CD4-positive, alpha-beta T cell treated with Interferon gamma for 1 hour (primary cell): ENCODE results near the gene B4GALNT3.
"Not testable (repeated sequence)": the region's sequence is repeated elsewhere in the genome, so short reads cannot be mapped to it uniquely, and the experiment has no call there.

Experiments
- DNase-seq: peaks from one replicate; pipeline ENCODE4 v3.0.0-alpha.2; 2020

Gene B4GALNT3

GRCh38 chr12:459430-460258 is at the start of gene B4GALNT3:
Gene B4GALNT3 (plus strand): TSS chr12:459939. CDS start chr12:460377, 438 bp downstream.
- DNase-seq: peak; percentile 31

- no peak for DNase-seq
These were observed 44.9 kb upstream of the B4GALNT3 start for GRCh38 chr12:414859-415258.

GRCh38 chr12:418432-418831 is 41.3 kb upstream of the B4GALNT3 start:
- DNase-seq: no peak

DNA sequence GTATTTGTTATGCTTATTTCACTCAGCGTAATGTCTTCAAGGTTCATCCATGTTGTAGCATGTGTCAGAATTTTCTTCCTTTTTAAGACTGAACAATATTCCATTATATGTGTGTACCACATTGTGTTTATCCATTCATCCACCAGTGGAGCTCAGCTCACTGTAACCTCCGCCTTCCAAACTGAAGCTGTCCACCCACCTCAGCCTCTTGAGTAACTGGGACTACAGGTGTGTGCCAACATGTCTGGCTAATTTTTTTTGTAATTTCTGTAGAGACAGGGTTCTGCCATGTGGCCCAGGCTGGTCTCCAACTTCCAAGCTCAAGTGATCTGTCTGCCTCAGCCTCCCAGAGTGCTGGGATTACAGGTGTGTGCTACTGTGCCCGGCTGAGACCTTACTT is 37.2 kb upstream of the B4GALNT3 start:
- DNase-seq: no peak

- not testable (repeated sequence) for DNase-seq
These were observed 24.0 kb upstream of the B4GALNT3 start for GRCh38 chr12:435737-436136.

DNA sequence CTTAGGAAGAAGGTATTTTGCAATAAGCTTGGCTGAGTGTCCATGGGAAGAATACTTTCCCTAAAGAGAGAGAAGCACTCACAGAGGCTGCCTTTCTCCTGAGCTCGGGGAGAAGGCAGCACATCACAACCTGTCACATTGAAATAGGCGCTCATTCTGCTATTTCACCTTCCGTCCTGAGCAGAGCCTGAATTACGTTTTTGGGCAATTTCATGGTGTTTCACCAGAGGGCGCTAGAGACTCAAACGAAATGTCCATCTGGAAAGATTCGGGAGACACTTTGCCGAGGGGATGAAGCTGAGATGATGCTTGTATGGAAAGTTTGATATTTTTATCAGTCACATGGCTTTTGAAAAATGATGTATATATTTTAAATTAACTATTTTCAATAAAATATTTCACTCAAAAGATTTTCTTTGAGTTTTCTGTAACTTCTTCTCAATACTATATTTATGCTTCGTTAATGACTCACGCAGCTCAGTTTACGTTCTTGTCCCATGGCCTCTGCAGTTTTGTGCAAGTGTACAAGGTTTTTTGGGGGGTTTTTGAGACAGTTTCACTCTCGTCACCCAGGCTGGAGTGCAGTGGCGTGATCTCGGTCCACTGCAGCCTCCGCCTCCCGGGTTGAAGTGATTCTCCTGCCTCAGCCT is 17.4 kb upstream of the B4GALNT3 start:
- no peak for DNase-seq

- DNase-seq: no peak
These were observed 12.6 kb upstream of the B4GALNT3 start for GRCh38 chr12:447141-447540.

- DNase-seq: no peak
These were observed 10.5 kb upstream of the B4GALNT3 start for GRCh38 chr12:449203-449602.

DNA sequence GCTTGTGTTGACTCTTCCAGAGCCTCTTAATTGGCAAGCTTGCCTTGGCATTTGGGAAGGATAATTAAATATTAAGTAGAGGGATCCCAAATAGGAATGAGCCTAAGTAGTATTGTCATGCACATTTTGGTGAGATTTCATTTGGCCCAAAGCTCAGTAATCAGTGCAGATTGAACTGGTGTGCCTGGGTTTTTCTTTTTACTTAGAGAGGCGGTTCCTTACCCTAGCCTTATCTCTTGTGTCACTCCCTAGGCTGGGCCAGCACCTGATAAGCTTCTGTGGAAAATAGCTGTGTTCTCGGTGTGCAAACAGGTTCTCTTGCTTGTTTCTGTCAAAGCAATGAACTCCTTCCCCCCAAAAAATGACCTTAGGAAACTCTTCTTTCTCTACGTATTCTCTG is 9.3 kb upstream of the B4GALNT3 start:
- no peak for DNase-seq

GRCh38 chr12:452667-453210 is 7.0 kb upstream of the B4GALNT3 start:
- DNase-seq: peak; percentile 22

GRCh38 chr12:454833-455232 is 4.9 kb upstream of the B4GALNT3 start:
- no peak for DNase-seq

GRCh38 chr12:455821-456220 is 3.9 kb upstream of the B4GALNT3 start:
- no peak for DNase-seq

GRCh38 chr12:457676-458075 is 2.1 kb upstream of the B4GALNT3 start:
- no peak for DNase-seq

GRCh38 chr12:459050-459429 is 699 bp upstream of the B4GALNT3 start:
- no peak for DNase-seq

DNA sequence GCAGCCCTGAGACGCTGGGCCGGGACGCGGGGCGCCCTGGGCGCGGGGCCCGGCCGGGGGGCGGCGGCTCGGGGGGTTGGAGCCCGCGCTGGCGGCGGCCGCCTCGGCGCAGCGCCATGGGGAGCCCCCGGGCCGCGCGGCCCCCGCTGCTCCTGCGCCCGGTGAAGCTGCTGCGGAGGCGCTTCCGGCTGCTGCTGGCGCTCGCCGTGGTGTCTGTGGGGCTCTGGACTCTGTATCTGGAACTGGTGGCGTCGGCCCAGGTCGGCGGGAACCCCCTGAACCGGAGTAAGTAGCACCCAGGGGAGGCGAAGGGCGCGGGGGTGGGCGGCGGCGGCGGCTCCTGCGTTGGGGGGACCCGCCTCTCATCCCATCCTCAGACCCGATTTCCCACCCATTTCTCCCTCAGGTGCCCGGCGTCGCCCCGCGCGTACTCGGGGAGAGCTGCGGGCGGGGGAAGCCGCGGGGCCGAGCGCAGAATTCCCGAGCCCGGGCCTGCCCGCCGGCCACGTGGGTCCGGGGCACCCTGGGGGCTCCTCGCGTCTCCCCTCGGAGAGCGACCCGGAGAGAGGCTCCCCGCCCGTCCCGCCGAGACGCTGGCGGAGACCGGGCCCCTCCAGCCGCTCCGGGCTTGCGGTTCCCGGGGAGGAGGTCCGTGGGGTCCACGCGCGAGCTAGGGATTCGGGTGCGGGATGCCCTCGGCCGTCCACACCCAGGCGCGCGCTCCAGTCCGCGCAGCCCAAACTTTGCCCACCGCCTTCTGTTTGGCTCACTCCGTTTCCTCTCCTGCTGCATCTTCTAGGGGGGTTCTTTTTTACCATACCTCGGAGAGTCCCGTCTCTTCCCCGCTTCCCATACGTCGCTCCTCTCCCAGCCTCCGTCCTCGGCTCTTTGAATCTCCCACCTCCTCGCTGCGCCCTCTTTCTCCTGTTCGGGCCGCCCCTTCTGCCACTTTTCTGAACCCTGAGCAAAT is 807 bp downstream of the B4GALNT3 start:
- peak; percentile 19 for DNase-seq

- DNase-seq: no peak
These were observed 1.7 kb downstream of the B4GALNT3 start for GRCh38 chr12:461425-461824.

DNA sequence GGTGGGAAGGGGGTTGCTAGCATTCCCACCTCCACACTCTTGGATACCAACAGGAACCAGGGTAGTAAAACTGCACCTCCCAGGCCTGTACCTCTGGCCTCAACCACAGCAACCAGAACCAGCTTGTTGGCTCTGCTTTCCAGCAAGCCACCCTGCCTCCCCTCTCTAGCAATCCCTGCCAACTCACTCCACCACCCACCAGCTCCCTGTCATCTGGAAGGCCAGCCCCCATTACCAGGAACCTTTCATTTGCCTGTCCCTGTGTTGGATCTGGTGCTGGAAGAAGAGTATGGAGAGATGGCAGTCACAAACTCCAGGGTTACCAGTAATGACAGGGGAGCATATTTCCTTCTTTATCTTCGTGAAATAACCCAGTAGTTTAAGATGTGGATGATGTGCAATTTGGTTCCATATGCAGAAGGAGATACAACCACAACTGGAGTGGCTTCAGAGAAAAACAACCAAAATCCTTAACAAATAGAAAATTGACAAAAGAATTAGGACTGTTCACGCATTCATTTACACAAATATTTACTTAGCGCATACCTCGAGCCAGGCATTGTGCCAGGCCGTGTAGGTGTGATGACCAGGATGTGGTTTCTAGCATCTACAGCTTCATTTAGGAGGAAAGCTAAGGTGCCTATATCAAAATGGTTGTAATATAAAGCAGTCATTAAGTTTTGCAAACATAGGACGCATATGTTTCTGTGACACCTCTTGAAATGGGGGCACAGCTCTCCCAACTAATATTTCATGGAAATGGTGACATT is 3.4 kb downstream of the B4GALNT3 start:
- DNase-seq: no peak

- DNase-seq: no peak
These were observed 4.9 kb downstream of the B4GALNT3 start for GRCh38 chr12:464484-465267.

DNA sequence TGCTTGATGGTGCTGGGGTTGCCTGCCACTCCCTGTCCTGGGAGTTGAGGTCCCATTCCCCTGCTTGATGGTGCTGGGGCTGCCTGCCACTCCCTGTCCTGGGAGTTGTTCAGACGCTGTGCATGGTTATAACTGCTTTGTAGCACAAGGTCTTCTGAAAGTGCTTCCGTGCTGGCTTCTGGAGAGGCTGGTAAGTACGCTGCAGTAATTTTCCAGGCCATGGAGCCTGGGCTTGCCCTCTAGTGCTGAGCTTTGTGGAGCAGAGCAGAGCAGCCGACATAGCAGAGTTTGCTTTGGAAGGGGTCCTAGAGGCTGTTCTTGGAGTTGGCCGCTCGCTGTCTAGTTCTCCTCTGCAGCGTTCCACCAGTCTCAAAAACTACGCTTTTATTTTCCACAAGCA is 6.3 kb downstream of the B4GALNT3 start:
- no peak for DNase-seq

- DNase-seq: no peak
These were observed 7.0 kb downstream of the B4GALNT3 start for GRCh38 chr12:466762-467161.

DNA sequence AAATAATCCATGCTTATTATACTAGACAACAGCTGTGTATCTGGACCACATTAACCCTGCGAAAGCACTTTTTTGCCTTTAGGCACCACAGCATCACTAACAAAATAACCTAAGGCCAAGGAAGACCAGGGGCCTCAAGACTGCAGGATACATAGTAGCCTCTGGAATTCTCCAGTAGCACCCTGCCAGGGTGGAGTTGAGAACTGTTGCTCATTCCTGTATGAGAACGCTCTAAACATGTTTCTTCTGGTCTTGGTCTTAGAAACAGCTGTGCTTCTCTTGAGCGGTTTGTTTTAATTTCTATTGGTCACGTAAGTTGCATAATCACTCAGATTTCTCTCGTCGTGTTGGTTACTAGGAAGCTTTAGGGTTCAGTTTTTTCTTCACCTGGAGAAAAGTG is 7.9 kb downstream of the B4GALNT3 start:
- no peak for DNase-seq
